ENCODE measurements around the gene ZNF77.

Gene ZNF77

DNA sequence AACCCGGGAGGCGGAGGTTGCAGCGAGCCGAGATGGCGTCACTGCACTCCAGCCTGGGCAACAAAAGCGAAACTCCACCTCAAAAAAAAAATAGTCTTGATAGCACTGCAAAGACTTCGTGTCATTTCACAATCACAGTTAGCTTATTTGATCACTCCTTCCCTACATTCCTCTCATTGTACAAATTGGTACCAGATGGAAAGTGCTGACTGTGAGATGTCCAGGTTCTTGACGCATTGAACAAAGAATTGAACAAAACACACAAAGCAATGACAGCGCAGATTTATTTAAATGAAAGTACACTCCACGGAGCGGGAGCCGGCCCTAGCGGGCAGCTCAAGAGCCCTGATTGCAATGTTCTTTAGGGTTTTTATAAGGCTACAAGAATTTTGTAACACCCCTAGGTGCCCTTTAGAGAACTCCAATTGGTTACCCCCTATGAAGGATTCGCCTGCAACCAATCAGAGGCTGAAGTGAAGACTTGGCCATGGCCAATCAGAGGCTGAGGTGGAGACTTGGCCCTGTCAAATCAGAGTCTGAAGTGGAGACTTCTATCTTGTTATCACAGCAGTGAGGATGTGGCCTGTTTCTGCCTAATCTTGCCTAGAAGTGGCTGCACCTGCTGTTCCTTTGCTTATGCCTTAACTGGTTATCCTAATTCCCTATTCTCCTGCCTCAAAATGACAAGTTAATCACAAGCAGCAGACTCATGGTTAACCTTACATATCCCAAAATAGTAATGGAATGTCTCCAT lies 60.9 kb downstream of the ZNF77 start:
- Histone ChIP-seq H3K9ac (ENCODE audit: low read length) (no peak overlapping the region), H3F3A (ENCODE audit: insufficient read depth, low read length) (no peaks in the 10 kb centered on the region), H3K27ac (ENCODE audit: low read depth, low read length, poor library complexity, severe bottlenecking) (no peak overlapping the region), H3K4me1 (ENCODE audit: insufficient read depth, low read length, severe bottlenecking) (no peaks in the 10 kb centered on the region), H3K4me3 (ENCODE audit: low read depth, low read length, poor library complexity, severe bottlenecking) (no peak overlapping the region), H2AFZ (ENCODE audit: low read length) (no peak overlapping the region), H3K4me2 (ENCODE audit: low read length) (no peak overlapping the region), H4K20me1 (ENCODE audit: insufficient read depth, low read length) (no peaks in the 10 kb centered on the region), H3K79me2 (ENCODE audit: insufficient read depth, low read length) (no peaks in the 10 kb centered on the region), H3K27me3 (ENCODE audit: insufficient read depth, low read length) (no peaks in the 10 kb centered on the region; the same call in 1 of the 2 replicates), H3K9me2 (ENCODE audit: low read depth, low read length) (no peaks in the 10 kb centered on the region), H3K36me3 (ENCODE audit: insufficient read depth, low read length) (no peaks in the 10 kb centered on the region), H3K9me3 (ENCODE audit: low read length) (no peaks in the 10 kb centered on the region)
- TF ChIP-seq EZH2 (IDR thresholded peaks at IDR 0.05; ENCODE audit: borderline replicate concordance, low read length) (no peak), CTCF (IDR thresholded peaks at IDR 0.05; ENCODE audit: low read length) (no peak)

Measured in OCI-LY1 (cell line).